NCI-H226 (cell line): ENCODE measurements around the gene IARS1.

Source experiments
- DNase-seq: peaks from one replicate; pipeline ENCODE4 v3.0.0-alpha.2; 2015

Gene IARS1

GRCh38 chr9:92295240-92295790, 1.8 kb upstream of the IARS1 start:
- DNase-seq = no peak

DNA sequence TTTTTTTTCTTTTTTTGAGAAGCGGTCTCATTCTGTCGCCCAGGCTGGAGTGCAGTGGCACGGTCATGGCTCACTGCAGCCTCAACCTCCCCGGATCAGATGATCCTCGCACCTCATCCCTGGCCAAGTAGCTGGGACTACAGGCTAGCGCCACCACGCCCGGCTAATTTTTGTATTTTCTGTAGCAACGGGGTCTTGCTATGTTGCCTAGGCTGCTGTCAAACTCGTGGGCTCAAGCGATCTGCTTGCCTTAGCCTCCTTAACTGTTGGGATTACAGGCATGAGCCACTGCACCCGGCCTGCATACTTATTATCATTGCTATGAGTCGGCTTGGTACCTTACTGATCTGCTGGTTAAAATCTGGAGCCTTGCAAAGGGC, 790 bp upstream of the IARS1 start:
- no peak for DNase-seq

- DNase-seq = no peak
Observed at GRCh38 chr9:92293075-92293354, 482 bp downstream of the IARS1 start.

- no peak for DNase-seq
Observed at GRCh38 chr9:92292338-92293074, 991 bp downstream of the IARS1 start.

DNA sequence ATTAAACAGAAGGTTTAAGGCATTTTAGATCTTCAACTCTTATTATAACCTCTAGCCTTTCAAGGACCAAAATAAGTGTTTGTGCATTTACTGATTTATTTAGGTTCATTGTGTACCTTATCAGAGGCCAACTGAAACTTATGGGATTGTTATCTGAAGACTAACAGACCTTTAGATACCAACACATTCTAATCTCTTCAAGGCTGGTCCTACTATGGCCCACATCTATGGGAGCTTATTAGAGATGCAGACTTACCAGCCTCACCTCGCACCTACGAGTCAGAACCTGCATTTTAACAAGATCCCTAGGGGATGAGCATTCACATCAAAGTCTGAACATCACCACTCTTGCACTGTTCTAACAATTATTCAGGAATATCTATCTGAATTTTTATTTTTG, 1.9 kb downstream of the IARS1 start:
- no peak for DNase-seq

- DNase-seq = no peak
Observed at GRCh38 chr9:92290785-92291429, 2.6 kb downstream of the IARS1 start.

DNA sequence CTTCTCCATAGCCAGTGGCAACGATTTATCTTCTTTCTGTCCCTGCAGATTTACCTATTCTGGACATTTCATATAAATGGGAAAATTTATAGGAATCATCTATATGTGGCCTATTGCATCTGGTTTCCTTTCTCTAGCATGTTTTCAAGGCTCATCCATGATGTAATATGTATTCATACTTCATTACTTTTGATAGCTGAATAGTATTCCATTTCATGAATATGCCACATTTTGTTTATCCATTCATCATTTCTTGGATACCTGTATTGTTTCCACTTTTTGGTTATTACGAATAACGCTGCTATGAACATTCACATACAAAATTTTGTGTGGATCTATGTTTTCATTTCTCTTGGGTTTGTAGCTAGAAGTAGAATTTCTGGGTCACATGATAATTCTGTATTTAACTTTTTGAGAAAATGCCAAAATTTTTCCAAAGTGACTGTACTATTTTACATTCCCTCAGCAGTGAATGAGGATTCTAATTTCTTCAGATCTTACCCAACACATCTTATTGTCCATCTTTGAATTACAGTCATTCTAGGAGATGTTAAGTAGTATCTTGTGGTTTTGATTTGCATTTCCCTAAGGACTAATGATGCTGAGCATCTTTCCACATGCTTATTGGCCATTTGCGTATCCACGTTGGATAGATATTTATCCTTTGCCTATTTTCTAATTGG, 3.6 kb downstream of the IARS1 start:
- DNase-seq = no peak

GRCh38 chr9:92279302-92279701, 14.2 kb downstream of the IARS1 start:
- DNase-seq = no peak

- no peak for DNase-seq
Observed at GRCh38 chr9:92278110-92278509, 15.4 kb downstream of the IARS1 start.

DNA sequence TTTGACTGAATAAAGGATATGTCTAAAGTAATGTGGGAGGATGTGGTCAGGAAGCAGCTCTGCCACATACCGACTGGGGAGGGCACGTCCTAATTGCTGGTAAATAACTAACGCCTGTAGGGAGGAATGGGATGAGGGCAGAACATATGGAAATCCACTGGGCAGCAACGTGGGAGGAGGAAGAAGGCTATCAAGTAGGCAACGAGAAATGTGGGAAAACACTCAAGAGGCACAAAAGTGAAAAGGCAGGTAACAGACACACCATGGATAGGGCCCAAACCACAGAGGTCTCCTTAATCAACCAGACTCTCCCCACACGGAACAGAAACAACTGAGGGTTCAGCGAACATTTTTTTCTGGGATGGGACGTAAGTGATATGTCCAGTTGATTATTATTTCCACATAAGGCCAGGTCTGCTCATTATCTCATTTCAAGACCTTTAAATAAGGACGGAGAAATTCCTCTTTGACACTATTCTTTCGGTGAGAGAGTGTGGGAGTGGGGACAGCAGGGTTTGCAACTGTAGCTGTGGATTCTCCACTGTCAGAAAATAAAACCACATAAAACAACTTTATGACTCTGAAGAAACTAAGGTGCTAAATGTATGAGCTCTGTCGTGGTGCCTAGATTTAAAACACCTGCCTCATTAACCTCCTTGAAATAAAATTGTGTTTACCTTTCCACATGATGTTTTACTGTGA, 17.0 kb downstream of the IARS1 start:
- DNase-seq = no peak

GRCh38 chr9:92275541-92275940, 18.0 kb downstream of the IARS1 start:
- no peak for DNase-seq

- no peak for DNase-seq
Observed at GRCh38 chr9:92270511-92270910, 23.0 kb downstream of the IARS1 start.

GRCh38 chr9:92266486-92266885, 27.0 kb downstream of the IARS1 start:
- DNase-seq = no peak

DNA sequence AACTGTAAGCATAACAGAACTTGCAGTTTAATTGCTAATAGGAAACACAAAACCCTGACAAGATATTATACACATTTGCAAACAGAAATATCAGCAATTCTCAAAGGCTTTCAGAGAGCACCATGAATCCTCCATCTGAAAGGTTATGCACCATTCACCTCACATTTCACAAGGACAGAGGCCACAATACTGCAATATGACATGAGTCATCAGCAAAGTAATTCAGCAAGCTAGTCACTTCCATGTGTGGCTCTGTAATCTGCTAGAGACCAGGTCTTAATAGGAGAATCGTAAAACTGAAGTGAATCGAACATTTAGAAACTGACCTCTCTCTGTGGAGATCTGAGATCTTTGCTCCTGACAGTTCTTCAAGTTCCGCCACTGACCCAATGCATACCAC, 28.3 kb downstream of the IARS1 start:
- no peak for DNase-seq

DNA sequence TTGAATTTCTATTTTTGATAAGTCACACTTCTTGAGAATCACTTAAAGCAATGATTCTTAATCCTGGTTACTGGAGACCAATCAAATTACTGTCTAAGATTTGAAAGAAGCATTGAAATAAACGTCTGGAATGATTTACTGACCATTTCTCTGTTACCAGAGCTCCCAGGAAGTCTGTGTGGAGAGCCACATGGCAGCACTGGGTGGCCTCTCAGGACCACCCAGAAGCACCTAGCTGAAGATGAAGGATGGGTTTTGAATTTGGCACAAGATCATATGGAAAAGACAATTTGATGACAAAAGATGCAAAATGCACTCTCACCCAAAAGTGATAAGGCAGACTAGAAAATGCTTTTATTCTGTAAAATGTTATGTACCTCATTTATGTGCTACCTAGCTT, 30.4 kb downstream of the IARS1 start:
- no peak for DNase-seq

DNA sequence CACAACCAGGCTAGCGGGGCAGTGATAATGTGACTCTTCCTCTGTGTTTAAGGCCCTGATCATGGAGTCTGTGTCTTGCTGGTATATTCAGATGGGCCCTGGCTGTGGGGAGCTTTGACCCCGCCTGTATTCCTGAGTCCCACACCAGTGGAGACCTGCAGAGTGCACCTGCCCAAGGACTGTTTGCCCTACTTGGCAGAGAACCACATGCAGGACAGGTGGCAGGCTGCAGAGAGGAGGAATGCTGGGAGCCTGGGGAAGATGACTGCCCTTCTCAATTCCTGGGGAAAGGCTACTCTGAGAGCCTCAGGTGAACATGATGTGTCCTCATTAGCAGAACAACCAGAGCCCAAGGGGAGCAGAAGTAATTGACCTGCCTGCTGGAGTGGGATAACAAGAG, 36.2 kb downstream of the IARS1 start:
- DNase-seq = no peak

DNA sequence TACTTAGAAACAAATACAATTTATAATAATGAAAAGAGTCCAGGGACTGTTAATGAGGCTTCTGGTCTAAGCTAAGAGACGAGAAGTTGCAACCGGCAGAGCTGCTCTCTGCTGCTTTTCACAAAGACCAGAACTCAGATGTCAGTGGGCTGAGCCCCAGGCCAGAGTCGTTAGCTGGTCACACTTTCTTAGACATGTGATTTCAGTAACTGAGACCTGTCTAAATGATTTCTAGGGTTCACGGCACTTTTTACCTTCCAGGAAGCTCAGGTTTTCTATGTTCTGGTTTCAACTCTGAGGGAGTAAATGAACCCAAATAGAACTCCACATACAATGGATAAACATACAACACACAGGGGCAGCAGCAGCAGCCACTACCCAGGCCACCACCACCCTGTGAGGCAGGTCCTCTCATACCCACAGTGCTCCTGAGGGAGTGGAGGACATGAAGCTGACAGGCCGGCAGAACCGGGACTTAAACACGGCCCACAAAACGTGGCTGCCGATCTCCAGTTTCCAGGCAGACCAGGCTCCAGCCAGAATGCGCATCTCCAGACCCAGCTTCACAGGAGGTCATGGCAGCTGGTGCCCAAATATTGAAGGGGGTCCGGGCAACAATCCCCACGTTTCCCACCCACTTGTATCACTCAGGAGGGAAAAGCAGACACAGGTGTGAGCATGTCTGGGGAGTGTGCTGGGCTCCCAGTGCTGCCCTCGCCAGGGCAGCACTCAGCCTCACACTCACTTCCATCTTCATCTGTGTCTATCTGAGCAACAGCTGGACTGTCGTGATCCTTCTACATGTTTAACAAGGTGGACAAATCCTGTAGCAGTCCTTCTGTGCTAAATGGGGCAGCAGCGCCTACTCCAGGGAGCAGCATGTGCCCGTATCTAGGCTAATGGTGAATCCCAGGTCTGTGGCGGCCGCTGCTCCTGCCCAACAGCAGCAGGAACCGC, 38.8 kb downstream of the IARS1 start:
- DNase-seq = no peak

GRCh38 chr9:92253656-92254055, 39.8 kb downstream of the IARS1 start:
- DNase-seq = no peak

DNA sequence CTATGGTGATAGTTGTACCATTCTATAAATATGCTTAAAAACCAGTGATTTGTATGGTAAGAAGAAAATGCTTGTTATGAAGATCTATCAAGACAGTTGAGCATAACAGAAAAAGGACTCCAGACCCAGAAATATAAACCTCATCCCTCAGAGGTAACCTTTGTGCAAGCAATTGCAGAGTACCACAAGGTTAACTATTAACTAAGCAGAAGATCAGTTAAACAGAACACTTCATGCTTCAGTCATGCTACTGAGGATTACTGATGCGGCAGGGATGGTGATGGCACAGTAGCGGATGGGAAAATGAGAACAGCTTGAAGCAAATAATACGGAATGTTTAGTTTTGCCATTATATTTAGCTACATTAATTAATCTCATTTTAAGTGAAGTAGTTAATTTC, 45.5 kb downstream of the IARS1 start:
- DNase-seq = no peak

- no peak for DNase-seq
Observed at GRCh38 chr9:92247296-92247695, 46.2 kb downstream of the IARS1 start.

GRCh38 chr9:92245005-92245797, 48.3 kb downstream of the IARS1 start:
- peak; percentile 50 for DNase-seq
